Neural cell (in vitro differentiated cells): Measurements from ENCODE around the gene AVPI1. TPM values are rescaled to one million over a fixed set of nuclear protein-coding genes. Genes with fewer than 3 reads are reported as not detected.

Source experiments
- H2AFZ ChIP-seq: fragments of 200-600, 300-800 bp; sonication (generic), shearing (Covaris generic); 2 replicates; pipeline ENCODE4 v1.6.0; 2014; ENCODE audit warnings: low read depth, mild to moderate bottlenecking, antibody characterized with exemption, low read length, moderate library complexity
- H3F3A ChIP-seq: fragments of 200-600 bp; shearing (Covaris generic); 2 replicates; pipeline ENCODE4 v1.6.1; 2016; ENCODE audit warnings: mild to moderate bottlenecking, moderate library complexity, mixed read lengths, antibody characterized with exemption, low read length; ENCODE audit not compliant: insufficient read depth, poor library complexity, severe bottlenecking
- H3K27ac ChIP-seq: fragments of 200-600, 300-800 bp; sonication (generic), shearing (Covaris generic); 2 replicates; pipeline ENCODE4 v1.5.1; 2014; ENCODE audit warnings: mild to moderate bottlenecking, low read length, moderate library complexity
- H3K27me3 ChIP-seq: fragments of 300-800, 200-600 bp; sonication (generic), shearing (Covaris generic); 2 replicates; pipeline ENCODE4 v1.6.0; 2014; ENCODE audit warnings: mild to moderate bottlenecking, low read depth, low read length, moderate library complexity; ENCODE audit not compliant: insufficient read depth
- H3K36me3 ChIP-seq: fragments of 300-800, 200-600 bp; sonication (generic), shearing (Covaris generic); 2 replicates; pipeline ENCODE4 v1.5.1; 2014; ENCODE audit warnings: mild to moderate bottlenecking, antibody characterized with exemption, low read length, moderate library complexity; ENCODE audit not compliant: insufficient read depth
- H3K4me2 ChIP-seq: fragments of 300-800, 200-600 bp; sonication (generic), shearing (Covaris generic); 2 replicates; pipeline ENCODE4 v1.6.0; 2014; ENCODE audit warnings: mild to moderate bottlenecking, low read length
- H3K4me3 ChIP-seq: fragments of 300-800, 200-600 bp; sonication (generic), shearing (Covaris generic); 2 replicates; pipeline ENCODE4 v1.5.1; 2014; ENCODE audit warnings: mild to moderate bottlenecking, low read length, moderate library complexity
- H3K79me2 ChIP-seq: fragments of 200-600 bp; shearing (Covaris generic); replicated peaks from 2 replicates; pipeline ENCODE4 v1.6.0; 2014; ENCODE audit warnings: mild to moderate bottlenecking, low read length, moderate library complexity; ENCODE audit not compliant: insufficient read depth
- H3K9ac ChIP-seq: fragments of 300-800, 200-600 bp; sonication (generic), shearing (Covaris generic); 2 replicates; pipeline ENCODE4 v1.6.1; 2016; ENCODE audit warnings: mild to moderate bottlenecking, low read length, mixed read lengths
- H3K9me2 ChIP-seq: fragments of 200-600 bp; shearing (Covaris generic); 2 replicates; pipeline ENCODE4 v1.6.1; 2016; ENCODE audit warnings: mild to moderate bottlenecking, low read length, mixed read lengths; ENCODE audit not compliant: insufficient read depth
- H3K9me3 ChIP-seq: fragments of 200-600, 300-800 bp; sonication (generic), shearing (Covaris generic); 2 replicates; pipeline ENCODE4 v1.6.1; 2016; ENCODE audit warnings: mild to moderate bottlenecking, mixed run types, low read length, moderate library complexity, mixed read lengths
- H4K20me1 ChIP-seq: fragments of 200-600 bp; shearing (Covaris generic); 2 replicates; pipeline ENCODE4 v1.6.1; 2016; ENCODE audit warnings: mild to moderate bottlenecking, mixed run types; ENCODE audit not compliant: insufficient read depth
- EP300 ChIP-seq: fragments of 450-650 bp; conservative IDR thresholded peaks from 2 replicates; pipeline ENCODE4 v1.6.1; 2014; ENCODE audit warnings: antibody characterized with exemption, mild to moderate bottlenecking, moderate library complexity; ENCODE audit not compliant: poor library complexity, severe bottlenecking
- EZH2 ChIP-seq: fragments of 200-600, 300-800 bp; shearing (Covaris generic), sonication (generic); IDR thresholded peaks from 2 replicates; pipeline ENCODE4 v1.6.1; 2014; ENCODE audit warnings: antibody characterized with exemption, low read length, borderline replicate concordance, mild to moderate bottlenecking; ENCODE audit not compliant: insufficient read depth, poor library complexity, severe bottlenecking
- MXI1 ChIP-seq: fragments of 450-650 bp; conservative IDR thresholded peaks from 2 replicates; pipeline ENCODE4 v1.6.1; 2014; ENCODE audit warnings: antibody characterized with exemption, mild to moderate bottlenecking; ENCODE audit not compliant: poor library complexity, severe bottlenecking
- POLR2AphosphoS5 ChIP-seq: IDR thresholded peaks from 2 replicates; pipeline ENCODE4 v1.6.1; 2012
- RAD21 ChIP-seq: fragments of 450-650 bp; conservative IDR thresholded peaks from 2 replicates; pipeline ENCODE4 v1.6.1; 2014; ENCODE audit warnings: antibody characterized with exemption, mild to moderate bottlenecking, moderate library complexity
- SMC3 ChIP-seq: fragments of 450-650 bp; conservative IDR thresholded peaks from 2 replicates; pipeline ENCODE4 v1.6.1; 2014; ENCODE audit warnings: antibody characterized with exemption, mild to moderate bottlenecking, moderate library complexity; ENCODE audit not compliant: poor library complexity
- TAF1 ChIP-seq: IDR thresholded peaks from 2 replicates; pipeline ENCODE4 v1.6.1; 2012; ENCODE audit warnings: low read depth
- polyA plus RNA-seq: library from polyadenylated mRNA; depleted of rRNA; stranded (reverse); fragments of >200 nt; gene quantifications from 2 replicates; pipeline ENCODE4 v1.2.3, GENCODE V29; 2014
- TF ChIP-seq, protein P1 (sequence below): IDR thresholded peaks from 2 replicates; pipeline ENCODE4 v1.6.1; 2012; ENCODE audit warnings: borderline replicate concordance
- TF ChIP-seq, protein P2 (sequence below): fragments of 450-650 bp; IDR thresholded peaks from 2 replicates; pipeline ENCODE4 v1.5.1; 2014; ENCODE audit warnings: antibody characterized with exemption, mild to moderate bottlenecking, moderate library complexity; ENCODE audit not compliant: poor library complexity, severe bottlenecking

Gene AVPI1
- polyA plus RNA-seq, 1 donor from 2014 or later: 1.3 TPM

GRCh38 chr10:97723001-97723400 is 36.0 kb upstream of the AVPI1 start:
- no peak overlapping the region for H3K4me2 ChIP-seq
- TF ChIP-seq SMC3 (no peak), TAF1 (no peak), POLR2AphosphoS5 (no peak), EZH2 (no peak), EP300 (no peak), RAD21 (no peak), MXI1 (no peak)
- TF ChIP-seq, protein P1, sequence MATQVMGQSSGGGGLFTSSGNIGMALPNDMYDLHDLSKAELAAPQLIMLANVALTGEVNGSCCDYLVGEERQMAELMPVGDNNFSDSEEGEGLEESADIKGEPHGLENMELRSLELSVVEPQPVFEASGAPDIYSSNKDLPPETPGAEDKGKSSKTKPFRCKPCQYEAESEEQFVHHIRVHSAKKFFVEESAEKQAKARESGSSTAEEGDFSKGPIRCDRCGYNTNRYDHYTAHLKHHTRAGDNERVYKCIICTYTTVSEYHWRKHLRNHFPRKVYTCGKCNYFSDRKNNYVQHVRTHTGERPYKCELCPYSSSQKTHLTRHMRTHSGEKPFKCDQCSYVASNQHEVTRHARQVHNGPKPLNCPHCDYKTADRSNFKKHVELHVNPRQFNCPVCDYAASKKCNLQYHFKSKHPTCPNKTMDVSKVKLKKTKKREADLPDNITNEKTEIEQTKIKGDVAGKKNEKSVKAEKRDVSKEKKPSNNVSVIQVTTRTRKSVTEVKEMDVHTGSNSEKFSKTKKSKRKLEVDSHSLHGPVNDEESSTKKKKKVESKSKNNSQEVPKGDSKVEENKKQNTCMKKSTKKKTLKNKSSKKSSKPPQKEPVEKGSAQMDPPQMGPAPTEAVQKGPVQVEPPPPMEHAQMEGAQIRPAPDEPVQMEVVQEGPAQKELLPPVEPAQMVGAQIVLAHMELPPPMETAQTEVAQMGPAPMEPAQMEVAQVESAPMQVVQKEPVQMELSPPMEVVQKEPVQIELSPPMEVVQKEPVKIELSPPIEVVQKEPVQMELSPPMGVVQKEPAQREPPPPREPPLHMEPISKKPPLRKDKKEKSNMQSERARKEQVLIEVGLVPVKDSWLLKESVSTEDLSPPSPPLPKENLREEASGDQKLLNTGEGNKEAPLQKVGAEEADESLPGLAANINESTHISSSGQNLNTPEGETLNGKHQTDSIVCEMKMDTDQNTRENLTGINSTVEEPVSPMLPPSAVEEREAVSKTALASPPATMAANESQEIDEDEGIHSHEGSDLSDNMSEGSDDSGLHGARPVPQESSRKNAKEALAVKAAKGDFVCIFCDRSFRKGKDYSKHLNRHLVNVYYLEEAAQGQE: no peak
- TF ChIP-seq, protein P2, sequence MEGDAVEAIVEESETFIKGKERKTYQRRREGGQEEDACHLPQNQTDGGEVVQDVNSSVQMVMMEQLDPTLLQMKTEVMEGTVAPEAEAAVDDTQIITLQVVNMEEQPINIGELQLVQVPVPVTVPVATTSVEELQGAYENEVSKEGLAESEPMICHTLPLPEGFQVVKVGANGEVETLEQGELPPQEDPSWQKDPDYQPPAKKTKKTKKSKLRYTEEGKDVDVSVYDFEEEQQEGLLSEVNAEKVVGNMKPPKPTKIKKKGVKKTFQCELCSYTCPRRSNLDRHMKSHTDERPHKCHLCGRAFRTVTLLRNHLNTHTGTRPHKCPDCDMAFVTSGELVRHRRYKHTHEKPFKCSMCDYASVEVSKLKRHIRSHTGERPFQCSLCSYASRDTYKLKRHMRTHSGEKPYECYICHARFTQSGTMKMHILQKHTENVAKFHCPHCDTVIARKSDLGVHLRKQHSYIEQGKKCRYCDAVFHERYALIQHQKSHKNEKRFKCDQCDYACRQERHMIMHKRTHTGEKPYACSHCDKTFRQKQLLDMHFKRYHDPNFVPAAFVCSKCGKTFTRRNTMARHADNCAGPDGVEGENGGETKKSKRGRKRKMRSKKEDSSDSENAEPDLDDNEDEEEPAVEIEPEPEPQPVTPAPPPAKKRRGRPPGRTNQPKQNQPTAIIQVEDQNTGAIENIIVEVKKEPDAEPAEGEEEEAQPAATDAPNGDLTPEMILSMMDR: no peak
- H3F3A ChIP-seq: no peaks in the 10 kb centered on the region
- H3K27ac ChIP-seq: no peak overlapping the region
- H3K9me3 ChIP-seq: no peaks in the 10 kb centered on the region
- no peak overlapping the region for H3K4me3 ChIP-seq
- no peak overlapping the region for H2AFZ ChIP-seq
- no peaks in the 10 kb centered on the region for H3K27me3 ChIP-seq
- no peaks in the 10 kb centered on the region for H4K20me1 ChIP-seq
- no peak overlapping the region for H3K9ac ChIP-seq
- H3K9me2 ChIP-seq: no peaks in the 10 kb centered on the region
- H3K79me2 ChIP-seq: no peaks in the 10 kb centered on the region
- no peaks in the 10 kb centered on the region for H3K36me3 ChIP-seq

DNA sequence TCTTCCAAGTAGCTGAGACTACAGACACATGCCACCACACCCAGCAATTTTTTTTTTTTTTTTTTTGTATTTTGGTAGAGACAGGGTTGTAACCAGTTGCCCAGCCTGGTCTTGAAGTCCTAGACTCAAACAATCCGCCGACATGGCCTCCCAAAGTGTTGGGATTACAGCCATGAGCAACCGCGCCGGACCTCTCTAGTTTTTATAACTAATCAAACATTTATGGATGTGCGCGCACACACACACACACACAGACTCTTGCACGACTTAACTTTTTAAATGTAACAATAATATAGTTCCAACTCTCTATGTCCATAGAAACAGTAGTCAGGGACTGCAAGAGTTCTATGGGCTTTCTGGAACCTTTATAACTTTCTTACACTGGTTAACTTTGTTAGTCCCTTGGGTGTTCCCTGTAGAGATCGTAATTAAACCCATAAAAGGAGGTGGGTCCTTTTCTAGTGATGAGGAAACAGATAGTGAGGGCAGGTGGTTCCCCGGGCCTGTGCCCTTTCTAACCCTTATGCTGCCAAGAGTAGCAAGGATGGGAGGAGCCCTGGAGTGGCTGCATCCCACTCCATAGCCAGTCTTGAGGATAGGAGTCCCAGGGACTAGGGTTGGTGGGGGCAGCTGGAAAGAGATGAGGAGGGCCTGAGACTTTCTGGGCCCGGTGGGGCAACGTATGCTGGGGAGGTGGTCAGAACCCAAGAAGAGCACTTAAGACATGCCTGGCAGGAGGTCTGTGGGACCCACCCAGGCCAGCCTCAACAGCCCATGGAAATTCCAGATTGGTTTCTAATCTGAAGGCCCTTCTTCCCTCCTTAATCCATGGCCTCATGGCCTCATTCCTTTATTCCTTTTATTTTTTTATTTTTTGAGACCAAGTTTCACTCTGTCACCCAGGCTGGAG is 35.1 kb upstream of the AVPI1 start:
- no peaks in the 10 kb centered on the region for H4K20me1 ChIP-seq
- no peaks in the 10 kb centered on the region for H3K9me2 ChIP-seq

More for the DNA sequence above, 35.1 kb upstream of the AVPI1 start:
- no peaks in the 10 kb centered on the region for H3K9me3 ChIP-seq
- H3K79me2 ChIP-seq: no peaks in the 10 kb centered on the region
- H2AFZ ChIP-seq: no peak overlapping the region
- no peak overlapping the region for H3K9ac ChIP-seq
- H3F3A ChIP-seq: no peaks in the 10 kb centered on the region
- TF ChIP-seq, protein P1: no peak
- TF ChIP-seq, protein P2: no peak
- TF ChIP-seq TAF1 (no peak), POLR2AphosphoS5 (no peak), SMC3 (no peak), EP300 (no peak), MXI1 (no peak), EZH2 (no peak), RAD21 (no peak)
- no peak overlapping the region for H3K4me3 ChIP-seq
- H3K36me3 ChIP-seq: no peaks in the 10 kb centered on the region
- no peak overlapping the region for H3K27ac ChIP-seq
- no peak overlapping the region for H3K4me2 ChIP-seq
- H3K27me3 ChIP-seq: no peaks in the 10 kb centered on the region
